SK-N-SH (cell line): ENCODE measurements around the gene MYH6. TPM values are rescaled to one million over a fixed set of nuclear protein-coding genes. Genes with fewer than 3 reads are reported as not detected.

Experiments
- CTCF ChIA-PET: fragments of 300-600, 350-600 bp; formaldehyde crosslinking; extraction: SDS; loops from one replicate; lab custom pipeline; 2021; lab: Yijun Ruan, JAX
- POLR2A ChIA-PET: fragments of 350-600 bp; sonication (Branson Sonifier 250); formaldehyde crosslinking; extraction: SDS; loops from one replicate; lab custom pipeline; 2020; ENCODE audit warnings: antibody characterized with exemption, inconsistent platforms; lab: Yijun Ruan, JAX
- DNase-seq: peaks from one replicate; pipeline ENCODE4 v3.0.0; 2012
- H2AFZ ChIP-seq: fragments of 200-600 bp; sonication (generic); 2 replicates; pipeline ENCODE4 v1.8.1; 2016; ENCODE audit warnings: antibody characterized with exemption, mild to moderate bottlenecking, low read depth
- H3F3A ChIP-seq: fragments of 200-600 bp; sonication (generic); replicated peaks from 2 replicates; pipeline ENCODE3; 2016; ENCODE audit warnings: antibody characterized with exemption, mild to moderate bottlenecking; ENCODE audit not compliant: insufficient read depth
- H3K27ac ChIP-seq, 2 experiments: fragments of 200-500 bp in 1 of 2; fragments of 200-600 bp in 1 of 2; sonication (Bioruptor generic) in 1 of 2; sonication (generic), shearing (Covaris generic) in 1 of 2; 2 replicates each; pipeline versions ENCODE4 v1.5.1 to v1.6.1; 2014 to 2016; ENCODE audit warnings: low read depth in 2 of 2, inconsistent platforms in 1 of 2, low read length in 1 of 2, mild to moderate bottlenecking in 1 of 2, mixed read lengths in 1 of 2
- H3K27me3 ChIP-seq: fragments of 200-600 bp; sonication (generic), shearing (Covaris generic); 2 replicates; pipeline ENCODE4 v1.6.1; 2016; ENCODE audit warnings: mixed run types; ENCODE audit not compliant: insufficient read depth
- H3K36me3 ChIP-seq, 2 experiments: fragments of 200-500 bp in 1 of 2; fragments of 200-600 bp in 1 of 2; sonication (Bioruptor generic) in 1 of 2; sonication (generic) in 1 of 2; replicated peaks in 1 of 2; 2 replicates each; pipeline versions ENCODE3 to v1.5.1; 2014 to 2016; ENCODE audit warnings: low read length in 1 of 2, mild to moderate bottlenecking in 1 of 2; ENCODE audit not compliant: insufficient read depth in 2 of 2, control insufficient read depth in 1 of 2
- H3K4me1 ChIP-seq, 2 experiments: fragments of 200-500 bp in 1 of 2; fragments of 200-600 bp in 1 of 2; sonication (Bioruptor generic) in 1 of 2; sonication (generic), shearing (Covaris generic) in 1 of 2; 2 replicates each; pipeline versions ENCODE4 v1.5.1 to v1.6.1; 2014 to 2016; ENCODE audit warnings: low read depth in 1 of 2, low read length in 1 of 2, mixed run types in 1 of 2; ENCODE audit not compliant: insufficient read depth in 2 of 2, control insufficient read depth in 1 of 2
- H3K4me2 ChIP-seq: fragments of 200-600 bp; sonication (generic), shearing (Covaris generic); 2 replicates; pipeline ENCODE4 v1.6.1; 2017; ENCODE audit warnings: mixed run types
- H3K4me3 ChIP-seq, 2 experiments: fragments of 200-500 bp in 1 of 2; fragments of 200-600 bp in 1 of 2; sonication (Bioruptor generic) in 1 of 2; sonication (generic), shearing (Covaris generic) in 1 of 2; 2 replicates each; pipeline versions ENCODE4 v1.5.1 to v1.8.1; 2014 to 2016; ENCODE audit warnings: low read depth in 2 of 2, inconsistent platforms in 1 of 2, low read length in 1 of 2, mild to moderate bottlenecking in 1 of 2, mixed read lengths in 1 of 2, moderate library complexity in 1 of 2
- H3K79me2 ChIP-seq: fragments of 200-600 bp; sonication (generic); 2 replicates; pipeline ENCODE4 v1.8.1; 2017; ENCODE audit warnings: mild to moderate bottlenecking; ENCODE audit not compliant: insufficient read depth
- H3K9ac ChIP-seq: fragments of 200-600 bp; sonication (generic); 2 replicates; pipeline ENCODE4 v1.6.1; 2017; ENCODE audit warnings: mixed run types
- H3K9me2 ChIP-seq: fragments of 200-600 bp; sonication (generic); 2 replicates; pipeline ENCODE4 v1.6.1; 2017; ENCODE audit warnings: mixed run types
- H3K9me3 ChIP-seq: fragments of 200-600 bp; sonication (generic); 2 replicates; pipeline ENCODE4 v1.6.1; 2017; ENCODE audit warnings: mixed run types, mild to moderate bottlenecking, moderate library complexity
- H4K20me1 ChIP-seq: fragments of 200-600 bp; sonication (generic); 2 replicates; pipeline ENCODE4 v1.6.1; 2017; ENCODE audit warnings: mild to moderate bottlenecking, mixed run types; ENCODE audit not compliant: insufficient read depth
- CHD2 ChIP-seq: fragments of 150-350 bp; IDR thresholded peaks from 2 replicates; pipeline ENCODE4 v1.6.1; 2018; ENCODE audit warnings: low read length; ENCODE audit not compliant: partially characterized antibody
- EP300 ChIP-seq, 2 experiments: IDR thresholded peaks; 2 replicates each; pipeline versions ENCODE4 v1.4.0 to v1.6.1; 2012; ENCODE audit warnings: borderline replicate concordance in 1 of 2, low read depth in 1 of 2, low read length in 1 of 2
- FOSL2 ChIP-seq: IDR thresholded peaks from 2 replicates; pipeline ENCODE4 v1.4.0; 2012; ENCODE audit warnings: low read depth, mild to moderate bottlenecking, moderate library complexity, borderline replicate concordance
- GATA2 ChIP-seq: sonication (generic); formaldehyde crosslinking; IDR thresholded peaks from 2 replicates; pipeline ENCODE4 v1.5.0; 2020; ENCODE audit warnings: mild to moderate bottlenecking, missing genetic modification reagents
- POLR2AphosphoS5 ChIP-seq: IDR thresholded peaks from 2 replicates; pipeline ENCODE4 v1.6.1; 2012; ENCODE audit warnings: low read depth, low read length
- TAF1 ChIP-seq: IDR thresholded peaks from 2 replicates; pipeline ENCODE4 v1.6.1; 2012; ENCODE audit warnings: low read depth, mild to moderate bottlenecking, low read length, moderate library complexity, borderline replicate concordance
- WGBS: methylation state at CpG from one replicate; pipeline ENCODE4 v1.1.6; 2017; ENCODE audit warnings: low lambda C conversion rate; 5-methylcytosine and 5-hydroxymethylcytosine counted together
- polyA plus RNA-seq, 3 experiments: library from polyadenylated mRNA; depleted of rRNA; stranded (reverse); fragments of >200 nt; gene quantifications; 2 replicates each; pipeline ENCODE4 v1.2.3, GENCODE V29; 2012
- TF ChIP-seq, protein P1 (sequence below): fragments of 150-350 bp; IDR thresholded peaks from 2 replicates; pipeline ENCODE4 v1.6.1; 2016; ENCODE audit warnings: mild to moderate bottlenecking, low read depth, low read length

MYH6 gene
- polyA plus RNA-seq, 1 of the 3 experiments (the other 2 are of a cell fraction) = not detected

DNA sequence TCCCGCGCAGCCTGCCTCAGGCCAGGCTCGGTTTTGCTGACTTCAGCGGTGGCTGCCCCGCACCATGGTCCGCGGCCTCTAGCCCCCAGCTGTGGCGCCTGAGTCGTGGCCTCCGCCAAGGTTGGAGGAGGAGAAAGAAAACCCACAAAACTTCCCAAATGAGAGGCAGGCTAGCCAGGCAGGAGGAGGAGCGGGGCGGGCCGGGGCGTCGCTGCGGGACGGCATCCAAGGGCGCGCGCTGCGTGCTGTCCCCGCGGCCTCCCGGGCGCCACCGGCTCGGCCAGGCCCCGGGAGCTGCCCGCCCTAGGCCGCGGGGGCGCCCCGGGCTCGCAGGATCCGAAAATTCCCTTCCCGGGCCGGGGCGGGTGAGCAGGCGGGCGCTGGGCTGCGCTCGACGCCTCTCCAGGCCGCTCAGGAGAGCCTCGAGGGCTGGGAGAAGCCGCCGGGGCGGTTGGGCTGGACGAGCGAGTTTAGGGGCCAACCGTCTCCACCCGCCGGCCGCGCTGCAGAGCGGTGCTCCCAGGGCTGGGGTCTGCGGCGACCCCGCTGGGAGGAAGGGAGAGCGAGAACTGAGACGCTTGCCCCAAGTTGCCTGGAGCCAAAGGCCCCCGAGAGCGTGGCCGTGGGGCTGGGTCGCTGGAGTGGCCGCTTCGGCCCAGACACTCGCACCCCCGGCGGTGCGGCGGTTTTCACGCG, 42.9 kb downstream of the MYH6 start, which contains the start of gene EFS:
EFS (minus strand) TSS at position 137 of the 696 bp plus-strand sequence. CDS start 147 bp downstream, outside the sequence.
- Histone ChIP-seq H3K9me3 (no peaks in the 10 kb centered on the region), H3F3A (no peaks in the 10 kb centered on the region), H3K36me3 (no peaks in the 10 kb centered on the region), H2AFZ (peak within 1 kb of the TSS; percentile 78; the same call in 1 of the 2 replicates), H3K27me3 (no peaks in the 10 kb centered on the region), H3K4me2 (peak within 1 kb of the TSS; percentile 79), H3K4me1 (peaks cover 0 to 16% of the 10 kb centered on the region in 2 experiments; a peak in 2 of 4 replicates), H4K20me1 (no peaks in the 10 kb centered on the region), H3K9me2 (no peaks in the 10 kb centered on the region), H3K79me2 (peaks cover 6% of the 10 kb centered on the region; the same call in 1 of the 2 replicates), H3K4me3 (peak within 1 kb of the TSS; percentile 43 to 57), H3K9ac (peak within 1 kb of the TSS; percentile 66), H3K27ac (peak within 1 kb of the TSS in 1 of 2 experiments; percentile 92; a peak in 2 of 4 replicates)
- ChIA-PET POLR2A (interaction anchor here (1.2 to 5.6 kb wide), 7 partner anchors 10 to 89 kb away, joined by 3 to 45 read pairs (median 7); partner anchors contain the start of genes PABPN1 and SLC22A17), CTCF (interaction anchor here (1.3 to 6.6 kb wide), 6 partner anchors 11 to 58 kb away, joined by 4 to 46 read pairs (median 5); partner anchors contain the start of genes BCL2L2 and SLC22A17)
- no peak for TF ChIP-seq TAF1
- TF ChIP-seq FOSL2 = no peak
- no peak for TF ChIP-seq EP300 (IDR thresholded peaks at IDR 0.05; ENCODE audit: borderline replicate concordance in 1 of 2, low read depth in 1 of 2, low read length in 1 of 2)
- no peak for TF ChIP-seq POLR2AphosphoS5
- TF ChIP-seq CHD2 = no peak
- 16% methylated on average over 25 of the region's 74 CpGs for WGBS
- peak; percentile 67 for DNase-seq

DNA sequence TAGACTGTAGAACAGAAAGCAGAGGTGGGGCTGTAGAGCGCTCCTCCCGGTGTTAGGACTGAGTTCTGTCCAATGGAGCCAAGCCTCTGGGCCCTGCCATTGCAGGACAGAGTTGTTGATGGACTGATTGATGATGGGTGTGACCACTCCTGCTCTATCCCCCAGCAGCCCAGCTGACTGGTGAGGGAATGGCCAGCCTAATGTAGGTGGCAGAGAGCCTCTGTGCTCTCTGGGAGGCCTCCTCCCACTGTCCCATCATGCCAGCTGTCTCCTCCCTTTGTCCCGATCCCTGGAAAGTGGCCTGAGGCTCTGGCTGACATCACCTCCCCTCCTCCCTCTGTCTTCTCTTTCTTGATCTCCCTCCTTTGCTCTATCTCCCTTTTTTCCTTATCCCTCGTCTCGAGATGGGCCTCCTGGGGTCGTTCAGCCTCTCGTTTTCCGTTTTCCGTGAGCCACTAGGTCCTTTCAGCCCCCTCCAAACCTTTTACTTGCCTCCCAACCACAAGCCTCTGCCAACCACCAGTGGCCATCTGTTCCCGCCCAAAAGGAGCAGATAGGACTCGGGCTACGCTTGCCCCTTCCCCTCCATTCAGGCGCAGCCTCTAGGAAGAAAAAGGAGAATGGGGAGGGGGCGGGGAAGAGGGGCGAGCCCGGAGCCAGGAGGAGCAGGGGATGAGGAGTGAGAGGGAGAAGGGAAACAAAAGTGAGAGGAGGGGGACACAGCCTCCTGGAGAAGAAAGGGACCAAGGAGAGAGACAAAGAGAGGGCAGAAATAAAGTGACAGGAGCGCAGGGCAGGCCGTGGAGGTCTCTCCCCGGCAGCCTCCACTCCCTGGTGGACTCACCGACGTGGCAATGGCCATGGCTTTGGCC, 43.7 kb downstream of the MYH6 start:
- POLR2A ChIA-PET = interaction anchor here (0.9 to 5.6 kb wide), 6 partner anchors 11 to 90 kb away, joined by 3 to 45 read pairs (median 10); partner anchors contain the start of genes PABPN1 and SLC22A17
- H3K4me3 ChIP-seq = peak overlapping the region; percentile 43 to 57
- H3K9me3 ChIP-seq = no peaks in the 10 kb centered on the region
- peak; percentile 81 for DNase-seq
- H3K27ac ChIP-seq = peak overlapping the region in 1 of 2 experiments; percentile 92; a peak in 2 of 4 replicates
- H3K4me2 ChIP-seq = peak overlapping the region; percentile 68
- peak overlapping the region; percentile 66 for H3K9ac ChIP-seq
- 19% methylated on average over 21 of the region's 21 CpGs for WGBS
- peak overlapping the region; percentile 78; the same call in 1 of the 2 replicates for H2AFZ ChIP-seq
- no peaks in the 10 kb centered on the region for H3F3A ChIP-seq
- H4K20me1 ChIP-seq = no peaks in the 10 kb centered on the region
- H3K27me3 ChIP-seq = no peaks in the 10 kb centered on the region
- H3K36me3 ChIP-seq = no peaks in the 10 kb centered on the region
- no peaks in the 10 kb centered on the region for H3K9me2 ChIP-seq
- peaks cover 0 to 16% of the 10 kb centered on the region in 2 experiments; a peak in 2 of 4 replicates for H3K4me1 ChIP-seq
- CTCF ChIA-PET = interaction anchor here (0.8 to 3.7 kb wide), 4 partner anchors 11 to 57 kb away, joined by 3 to 13 read pairs (median 6); partner anchors contain the start of genes BCL2L2 and SLC22A17
- TF ChIP-seq, protein P1, sequence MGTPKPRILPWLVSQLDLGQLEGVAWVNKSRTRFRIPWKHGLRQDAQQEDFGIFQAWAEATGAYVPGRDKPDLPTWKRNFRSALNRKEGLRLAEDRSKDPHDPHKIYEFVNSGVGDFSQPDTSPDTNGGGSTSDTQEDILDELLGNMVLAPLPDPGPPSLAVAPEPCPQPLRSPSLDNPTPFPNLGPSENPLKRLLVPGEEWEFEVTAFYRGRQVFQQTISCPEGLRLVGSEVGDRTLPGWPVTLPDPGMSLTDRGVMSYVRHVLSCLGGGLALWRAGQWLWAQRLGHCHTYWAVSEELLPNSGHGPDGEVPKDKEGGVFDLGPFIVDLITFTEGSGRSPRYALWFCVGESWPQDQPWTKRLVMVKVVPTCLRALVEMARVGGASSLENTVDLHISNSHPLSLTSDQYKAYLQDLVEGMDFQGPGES = no peak
- TF ChIP-seq GATA2 (CRISPR knock-in tag) = peak; percentile 19; the same call in 1 of the 2 replicates
- TF ChIP-seq, all 33 proteins: peak for 1
- peaks cover 6% of the 10 kb centered on the region; the same call in 1 of the 2 replicates for H3K79me2 ChIP-seq
